Stimulated activated CD4-positive, alpha-beta T cell treated with anti-CD3 and anti-CD28 coated beads, TNF-alpha, amount 100 ng/mL, for 24 hours (primary cell): ENCODE data around the gene CARNS1.
"Not testable (repeated sequence)": the region's sequence is repeated elsewhere in the genome, so short reads cannot be mapped to it uniquely, and the experiment has no call there.

ENCODE experiments used
- DNase-seq, 3 experiments: peaks; one replicate each; pipeline ENCODE4 v3.0.0-alpha.2; 2020; ENCODE audit warnings: low read depth in 3 of 3

CARNS1 gene

GRCh38 chr11:67409261-67409666 lies 6.2 kb upstream of the CARNS1 start:
- DNase-seq, result peak in 1 of 3 experiments; percentile 70

- no peak for DNase-seq
These were observed 5.6 kb upstream of the CARNS1 start for GRCh38 chr11:67409781-67410368.

GRCh38 chr11:67410369-67410831 lies 5.1 kb upstream of the CARNS1 start:
- no peak for DNase-seq

- DNase-seq, result no peak
These were observed 4.3 kb upstream of the CARNS1 start for GRCh38 chr11:67410984-67411784.

DNA sequence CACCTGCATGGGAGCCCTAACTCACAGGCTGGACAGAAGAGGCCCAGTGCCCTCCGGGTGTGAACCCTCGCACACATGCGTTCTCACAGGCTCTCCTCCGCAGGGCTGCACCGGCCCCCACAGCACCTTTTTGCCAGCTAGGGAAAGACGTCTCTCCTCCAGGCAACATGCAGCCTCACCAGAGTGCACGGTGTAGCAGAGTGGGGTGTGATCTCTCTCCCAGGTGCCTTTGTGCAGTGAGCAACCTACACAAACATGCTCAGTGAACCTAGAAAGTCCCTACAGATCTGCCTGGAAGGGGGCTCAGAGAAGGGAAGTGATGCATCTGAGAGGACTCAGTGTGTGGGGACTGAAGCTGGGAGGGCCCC lies 3.7 kb upstream of the CARNS1 start:
- DNase-seq, result no peak

- no peak for DNase-seq
These were observed 2.8 kb upstream of the CARNS1 start for GRCh38 chr11:67412495-67413179.

GRCh38 chr11:67413266-67413849 lies 2.1 kb upstream of the CARNS1 start:
- no peak for DNase-seq

GRCh38 chr11:67416416-67417335 lies 1.2 kb downstream of the CARNS1 start:
- no peak for DNase-seq

DNA sequence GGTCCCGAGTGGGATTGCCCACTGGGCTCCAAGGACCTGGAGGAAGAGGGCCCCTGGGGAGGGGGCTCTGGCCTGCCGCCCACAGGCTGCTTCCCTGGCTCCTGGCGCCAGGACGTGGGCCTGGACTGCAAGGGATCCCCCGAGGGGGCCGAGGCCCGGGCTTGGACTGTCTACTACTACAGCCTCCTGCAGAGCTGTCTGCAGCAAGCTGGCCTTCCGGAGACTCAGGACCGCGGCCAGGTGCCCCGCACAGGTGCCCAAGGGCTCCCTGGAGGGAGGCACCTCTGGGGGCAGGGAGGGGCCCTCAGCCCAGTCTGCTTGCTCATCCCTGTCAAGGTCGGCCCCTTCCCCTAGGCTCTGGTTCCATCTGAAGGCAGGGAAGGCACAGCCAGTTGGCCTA lies 1.9 kb downstream of the CARNS1 start:
- DNase-seq, result no peak

GRCh38 chr11:67418476-67419281 lies 3.2 kb downstream of the CARNS1 start:
- no peak for DNase-seq

DNA sequence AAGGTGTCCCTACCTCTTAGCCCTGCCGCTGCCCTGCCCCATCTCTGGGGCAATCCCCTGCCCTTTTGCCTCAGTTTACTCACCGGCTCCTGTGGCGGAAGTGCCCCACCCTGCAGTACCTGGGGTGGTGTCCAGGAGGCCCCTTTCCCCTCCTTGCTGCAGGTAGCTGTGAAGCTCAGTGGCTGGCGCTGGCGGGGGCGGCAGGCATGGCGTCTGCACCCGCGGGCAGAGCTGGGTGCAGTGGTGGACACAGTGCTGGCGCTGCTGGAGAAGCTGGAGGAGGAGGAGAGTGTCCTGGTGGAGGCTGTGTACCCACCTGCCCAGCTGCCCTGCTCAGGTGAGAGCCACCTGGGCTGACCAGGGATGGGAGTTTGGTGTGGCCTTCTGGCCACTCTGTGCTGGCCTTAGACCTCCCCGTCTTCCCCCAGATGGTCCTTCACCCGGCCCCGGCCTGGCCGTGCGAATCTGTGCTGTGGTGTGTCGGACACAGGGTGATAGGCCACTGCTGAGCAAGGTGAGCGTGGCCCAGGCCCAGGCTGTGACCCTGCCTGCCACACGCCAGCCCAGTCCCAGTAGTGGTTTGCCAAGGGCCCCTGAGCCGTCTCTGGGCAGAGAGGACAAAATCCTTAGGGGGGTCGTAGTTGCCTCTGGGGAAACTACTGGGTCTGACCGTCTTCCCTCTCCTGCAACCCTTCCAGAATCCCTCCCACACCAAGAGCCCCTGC lies 4.0 kb downstream of the CARNS1 start:
- DNase-seq, result no peak

DNA sequence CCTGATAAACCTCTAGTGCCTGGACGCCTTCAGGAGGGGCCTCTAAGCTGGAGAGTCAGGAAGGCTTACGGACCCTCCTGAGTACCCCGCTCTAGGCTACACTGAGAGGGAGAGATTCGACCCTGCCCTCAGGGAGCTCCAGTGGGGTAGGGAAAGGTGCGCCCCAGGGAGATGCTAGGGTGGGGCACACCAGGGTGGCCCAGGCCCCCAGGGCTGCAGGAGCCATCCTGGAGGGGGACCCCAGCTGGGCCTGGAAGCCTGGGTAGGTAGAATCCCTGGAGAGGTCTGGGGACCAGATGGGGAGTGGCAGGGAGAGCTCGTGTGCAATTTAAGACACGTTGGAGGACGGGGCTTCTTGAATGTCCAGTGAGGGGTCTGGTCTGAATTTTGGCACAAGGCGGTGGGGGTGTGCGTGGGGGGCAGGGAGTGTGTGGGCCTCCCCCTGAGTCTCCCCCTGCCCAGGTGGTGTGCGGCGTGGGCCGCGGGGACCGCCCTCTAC lies 4.7 kb downstream of the CARNS1 start:
- no peak for DNase-seq

GRCh38 chr11:67420646-67421429 lies 5.4 kb downstream of the CARNS1 start:
- DNase-seq, result peak; percentile 96 to 99 (median 98)

GRCh38 chr11:67421430-67422031 lies 6.1 kb downstream of the CARNS1 start:
- DNase-seq, result no peak

DNA sequence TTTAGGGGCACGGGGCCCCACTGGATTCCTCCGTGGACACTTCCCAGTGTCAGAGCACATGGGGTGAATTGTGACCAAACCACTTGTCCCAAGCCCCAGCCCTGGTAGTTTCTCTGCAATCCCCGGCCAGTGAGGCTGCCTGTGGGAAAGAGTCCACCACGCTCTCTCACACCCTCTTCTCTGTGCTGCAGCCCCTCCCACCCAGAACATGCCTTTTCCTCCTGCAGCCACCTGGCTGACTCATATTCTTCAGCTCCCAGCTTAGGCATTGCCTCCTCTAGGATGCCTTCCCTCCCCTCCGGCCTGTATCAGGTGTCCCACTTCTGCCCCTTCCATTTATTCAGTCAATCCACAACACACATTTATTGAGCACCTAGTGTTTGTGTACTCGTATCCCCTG lies 7.4 kb downstream of the CARNS1 start:
- no peak for DNase-seq

- DNase-seq, result no peak
These were observed 8.0 kb downstream of the CARNS1 start for GRCh38 chr11:67423466-67423865.

DNA sequence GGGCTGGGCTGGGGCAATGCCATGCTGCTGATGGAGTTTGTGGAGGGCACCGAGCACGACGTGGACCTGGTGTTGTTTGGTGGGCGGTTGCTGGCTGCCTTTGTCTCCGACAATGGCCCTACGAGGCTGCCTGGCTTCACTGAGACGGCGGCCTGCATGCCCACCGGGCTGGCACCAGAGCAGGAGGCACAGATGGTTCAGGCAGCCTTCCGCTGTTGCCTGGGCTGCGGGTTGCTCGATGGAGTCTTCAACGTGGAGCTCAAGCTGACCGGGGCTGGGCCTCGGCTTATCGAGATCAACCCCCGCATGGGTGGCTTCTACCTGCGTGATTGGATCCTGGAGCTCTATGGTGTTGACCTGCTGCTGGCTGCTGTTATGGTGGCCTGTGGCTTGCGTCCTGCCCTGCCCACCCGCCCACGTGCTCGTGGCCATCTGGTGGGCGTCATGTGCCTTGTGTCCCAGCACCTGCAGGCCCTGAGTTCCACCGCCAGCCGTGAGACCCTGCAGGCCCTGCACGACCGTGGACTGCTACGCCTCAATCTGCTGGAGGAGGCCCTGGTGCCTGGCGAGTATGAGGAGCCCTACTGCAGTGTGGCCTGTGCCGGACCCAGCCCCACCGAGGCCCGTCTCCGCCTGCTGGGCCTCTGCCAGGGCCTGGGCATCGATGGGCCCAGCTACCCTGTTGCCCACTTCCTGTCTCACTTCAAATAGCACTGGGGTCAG lies 8.6 kb downstream of the CARNS1 start:
- no peak for DNase-seq

- not testable (repeated sequence) for DNase-seq
These were observed 11.9 kb downstream of the CARNS1 start for GRCh38 chr11:67427364-67427859.
